Thoracic aorta (tissue), 2 donors: ENCODE measurements around the gene E2F4. TPM values are rescaled to one million over a fixed set of nuclear protein-coding genes. Genes with fewer than 3 reads are reported as not detected.
A peak's percentile ranks its signal among the peaks of the same experiment; 100 is the strongest.

Source experiments
- ATAC-seq: fragments of 150-250 bp; one replicate; pipeline ENCODE4 v1.8.0; 2017; ENCODE audit warnings: low read depth; ENCODE audit not compliant: insufficient number of reproducible peaks, low FRiP score
- DNase-seq: peaks from one replicate; pipeline ENCODE4 v3.0.0-alpha.2; 2020; ENCODE audit warnings: low spot score
- H3K27ac ChIP-seq, 2 donors: fragments of 200-600 bp; sonication (generic); 1 replicate in 1 of 2; 2 replicates in 1 of 2; pipeline ENCODE4 v1.5.1; 2016; ENCODE audit warnings: mild to moderate bottlenecking in 2 of 2, moderate library complexity in 2 of 2
- H3K27me3 ChIP-seq: fragments of 200-600 bp; sonication (generic); replicated peaks from 2 replicates; pipeline ENCODE4 v1.6.0; 2016; ENCODE audit warnings: mild to moderate bottlenecking; ENCODE audit not compliant: insufficient read depth
- H3K36me3 ChIP-seq: fragments of 200-600 bp; sonication (generic); one replicate; pipeline ENCODE4 v1.5.1; 2016
- H3K4me1 ChIP-seq, 2 donors: fragments of 200-600 bp; sonication (generic); 1 replicate in 1 of 2; 2 replicates in 1 of 2; pipeline versions ENCODE4 v1.5.1 to v1.6.0; 2016; ENCODE audit warnings: low read depth in 2 of 2, mild to moderate bottlenecking in 1 of 2; ENCODE audit not compliant: control insufficient read depth in 1 of 2
- H3K4me3 ChIP-seq: fragments of 200-600 bp; sonication (generic); 2 replicates; pipeline ENCODE4 v1.5.1; 2016; ENCODE audit warnings: mild to moderate bottlenecking
- H3K9me3 ChIP-seq: fragments of 200-600 bp; sonication (generic); 2 replicates; pipeline ENCODE4 v1.5.1; 2016
- CTCF ChIP-seq: fragments of 200-600 bp; sonication (generic); IDR thresholded peaks from one replicate; pipeline ENCODE4 v1.5.1; 2019; ENCODE audit warnings: antibody characterized with exemption
- total RNA-seq, 2 donors: library from RNA; depleted of rRNA; stranded (reverse); fragments of >200 nt; gene quantifications; one replicate each; pipeline versions ENCODE4 v1.1.0 to v1.2.3, GENCODE V29; 2016

E2F4 gene
- total RNA-seq, 2 donors from 2014 or later: 96.4 to 120 TPM

GRCh38 chr16:67157892-67158635, 33.9 kb upstream of the E2F4 start:
- Histone ChIP-seq H3K36me3 (no peaks in the 10 kb centered on the region), H3K9me3 (no peaks in the 10 kb centered on the region), H3K4me3 (no peak overlapping the region), H3K27me3 (no peaks in the 10 kb centered on the region), H3K27ac (no peak overlapping the region), H3K4me1 (peaks cover 19 to 50% of the 10 kb centered on the region in 2 donors)
- ATAC-seq (no peak), DNase-seq (no peak)
- TF ChIP-seq CTCF: no peak

- no peak for TF ChIP-seq CTCF
- H3K27ac ChIP-seq: peak overlapping the region; percentile 67 to 80
- no peaks in the 10 kb centered on the region for H3K36me3 ChIP-seq
- H3K4me3 ChIP-seq: peak overlapping the region; percentile 96
- H3K9me3 ChIP-seq: no peaks in the 10 kb centered on the region
- no peaks in the 10 kb centered on the region for H3K27me3 ChIP-seq
- H3K4me1 ChIP-seq: peaks cover 23 to 58% of the 10 kb centered on the region in 2 donors
- DNase-seq (no peak), ATAC-seq (no peak)
These were observed 33.0 kb upstream of the E2F4 start for GRCh38 chr16:67158637-67159600.

- no peak for TF ChIP-seq CTCF
- H3K4me3 ChIP-seq: no peak overlapping the region
These were observed 30.3 kb upstream of the E2F4 start for GRCh38 chr16:67161595-67162058.

GRCh38 chr16:67162506-67163163, 29.3 kb upstream of the E2F4 start:
- Histone ChIP-seq H3K4me1 (peaks cover 32 to 57% of the 10 kb centered on the region in 2 donors), H3K36me3 (no peaks in the 10 kb centered on the region), H3K27me3 (no peaks in the 10 kb centered on the region), H3K27ac (peak overlapping the region; percentile 77), H3K9me3 (no peaks in the 10 kb centered on the region), H3K4me3 (peak overlapping the region; percentile 75)
- no peak for ATAC-seq
- no peak for DNase-seq
- no peak for TF ChIP-seq CTCF

More at GRCh38 chr16:67161595-67162058, 30.3 kb upstream of the E2F4 start:
- DNase-seq (no peak), ATAC-seq (no peak)
- Histone ChIP-seq H3K36me3 (no peaks in the 10 kb centered on the region), H3K27me3 (no peaks in the 10 kb centered on the region), H3K4me1 (peaks cover 32 to 57% of the 10 kb centered on the region in 2 donors), H3K27ac (no peak overlapping the region), H3K9me3 (no peaks in the 10 kb centered on the region)
